Adrenal gland (tissue), 12 donors: ENCODE data around the gene TMEM63A. TPM values are rescaled to one million over a fixed set of nuclear protein-coding genes. Genes with fewer than 3 reads are reported as not detected.

Experiments
- DNase-seq, 7 donors: peaks; one replicate each; pipeline ENCODE4 v3.0.0-alpha.2; 2019 to 2020
- H3K27ac ChIP-seq, 5 donors: fragments of 200-600 bp; sonication (generic) in 4 of 5; 1 replicate in 3 of 5; 2 replicates in 2 of 5; pipeline versions ENCODE4 v1.5.1 to v1.8.0; 2016 to 2020; ENCODE audit warnings: mild to moderate bottlenecking in 1 of 5
- H3K27me3 ChIP-seq: fragments of 200-600 bp; 2 replicates; pipeline ENCODE4 v1.8.0; 2021
- H3K36me3 ChIP-seq, 2 donors: fragments of 200-600 bp; replicated peaks in 1 of 2; 1 replicate in 1 of 2; 2 replicates in 1 of 2; pipeline versions ENCODE4 v1.5.1 to v1.8.0; 2018 to 2022
- H3K4me1 ChIP-seq, 2 donors: fragments of 200-600 bp; replicated peaks in 1 of 2; 1 replicate in 1 of 2; 2 replicates in 1 of 2; pipeline versions ENCODE4 v1.5.1 to v1.8.0; 2018 to 2021
- H3K4me3 ChIP-seq, 4 donors: fragments of 200-600 bp; sonication (generic) in 3 of 4; one replicate each; pipeline ENCODE4 v1.5.1; 2016 to 2018
- H3K9me3 ChIP-seq, 3 donors: fragments of 200-600 bp; sonication (generic) in 1 of 3; replicated peaks in 1 of 3; 1 replicate in 2 of 3; 2 replicates in 1 of 3; pipeline versions ENCODE4 v1.5.1 to v1.8.0; 2016 to 2021
- CTCF ChIP-seq, 6 experiments: fragments of 450-650 bp in 4 of 6; fragments of 200-600 bp in 2 of 6; sonication (generic) in 1 of 6; IDR thresholded peaks; 1 replicate in 5 of 6; 2 replicates in 1 of 6; pipeline versions ENCODE4 v1.5.1 to v1.8.0; 2016 to 2021; ENCODE audit warnings: antibody characterized with exemption in 6 of 6, mild to moderate bottlenecking in 2 of 6, moderate library complexity in 1 of 6
- POLR2A ChIP-seq, 2 donors: fragments of 450-650 bp; IDR thresholded peaks; one replicate each; pipeline ENCODE4 v1.6.1; 2017; ENCODE audit warnings: antibody characterized with exemption in 2 of 2, mild to moderate bottlenecking in 2 of 2, moderate library complexity in 1 of 2
- WGBS, 4 donors: extraction: QIAGEN DNeasy Blood & Tissue Kit in 2 of 4; methylation state at CpG; one replicate each; pipeline versions ENCODE4 v1.1.5 to v1.1.7; 2013 to 2017; 5-methylcytosine and 5-hydroxymethylcytosine counted together
- intact Hi-C, 2 donors: fragments of 100-400 bp; cut with DNase I; formaldehyde crosslinking; loops; one replicate each; pipeline versions ENCODE4 v1.14.1 to v1.15.0; 2022 to 2023
- polyA plus RNA-seq, 3 donors: library from polyadenylated mRNA; stranded (reverse); fragments of 200-250 nt in 2 of 3; fragments of 350-450 nt in 1 of 3; fragmentation: Illumina TruSeq in 1 of 3; extraction: RNeasy Lipid Tissue Mini Kit (QIAGEN cat#74804) in 1 of 3; gene quantifications; one replicate each; pipeline ENCODE4 v1.2.3, GENCODE V29; 2013 to 2014
- total RNA-seq, 9 donors: library from RNA; depleted of rRNA in 4 of 9; stranded (reverse); fragments of >200 nt in 4 of 9; fragments of 120-200 nt in 1 of 9; fragmentation: NEBNext Ultra II Directional in 1 of 9; extraction: Animal tissue kit (Norgen Biotek cat#: 25700) in 1 of 9; gene quantifications; one replicate each; pipeline versions ENCODE4 v1.1.0 to v1.2.4, GENCODE V29; 2013 to 2023
- donor health status: healthy with polysubstance abuse.
- donor health status: Bipolar disorder and iron deficiency.
- donor health status: DM: yes; HTN: yes; CAD: no.
- donor health status: DM: no; HTN: no; CAD: no.
- donor health status: DM: no; HTN: no; CAD: no.
- donor health status: DM: yes; HTN: yes; CAD: no.

Gene TMEM63A
- total and polyA plus RNA-seq, 12 donors: 13.9 to 96.9 (median 52.3) TPM

- Histone ChIP-seq H3K4me1 (peaks cover 10 to 13% of the 10 kb centered on the region in 2 donors), H3K27me3 (no peaks in the 10 kb centered on the region), H3K27ac (no peak overlapping the region), H3K4me3 (no peak overlapping the region), H3K36me3 (peaks cover 0 to 7% of the 10 kb centered on the region in 2 donors), H3K9me3 (no peaks in the 10 kb centered on the region)
- 83 to 89% (median 87%) methylated on average over 3 to 6 of the region's 6 CpGs for WGBS, 4 donors
- no peak for TF ChIP-seq POLR2A (IDR thresholded peaks at IDR 0.05)
- no peak for TF ChIP-seq CTCF (IDR thresholded peaks at IDR 0.05)
- intact Hi-C loops: loop anchor here (5.0 to 10.0 kb wide), 3 partner anchors 70 to 437 kb away; partner anchors contain the start of gene SRP9 (in 1 of the 2)
- no peak for DNase-seq
Observed at GRCh38 chr1:225914391-225914790, 32.2 kb upstream of the TMEM63A start.

- Histone ChIP-seq H3K27ac (no peak overlapping the region), H3K4me1 (peaks cover 10 to 12% of the 10 kb centered on the region in 2 donors), H3K4me3 (peak overlapping the region in 2 of 4 donors; percentile 13 to 39), H3K27me3 (no peaks in the 10 kb centered on the region), H3K9me3 (no peaks in the 10 kb centered on the region), H3K36me3 (no peaks in the 10 kb centered on the region)
- DNase-seq: peak; percentile 53 to 78 (median 69)
- TF ChIP-seq POLR2A (IDR thresholded peaks at IDR 0.05) (no peak), CTCF (IDR thresholded peaks at IDR 0.05) (peak; percentile 73 to 96 (median 88))
- intact Hi-C loops: loop anchor here (2.0 to 10.0 kb wide), 4 partner anchors 67 to 437 kb away; partner anchors contain the start of gene SRP9 (in 1 of the 2)
- WGBS, 4 donors: 28 to 32% (median 30%) methylated on average over 42 to 53 of the region's 53 CpGs
Observed at GRCh38 chr1:225911191-225912130, 29.3 kb upstream of the TMEM63A start.

GRCh38 chr1:225909477-225909876 is 27.3 kb upstream of the TMEM63A start:
- H3K4me1 ChIP-seq: peaks cover 10 to 12% of the 10 kb centered on the region in 2 donors
- no peaks in the 10 kb centered on the region for H3K9me3 ChIP-seq
- H3K4me3 ChIP-seq: no peak overlapping the region
- H3K27ac ChIP-seq: no peak overlapping the region
- H3K27me3 ChIP-seq: no peaks in the 10 kb centered on the region
- intact Hi-C loops: loop anchor here in 1 of 2 donors (5.0 kb wide), 1 partner anchor 132 kb away; the partner anchor contains the start of gene SRP9
- TF ChIP-seq POLR2A (IDR thresholded peaks at IDR 0.05): no peak
- no peak for TF ChIP-seq CTCF (IDR thresholded peaks at IDR 0.05)
- DNase-seq: no peak
- WGBS, 4 donors: 89 to 100% (median 98%) methylated on average over 1 of the region's 1 CpG
- no peaks in the 10 kb centered on the region for H3K36me3 ChIP-seq

GRCh38 chr1:225908773-225909172 is 26.6 kb upstream of the TMEM63A start:
- intact Hi-C loops: loop anchor here in 1 of 2 donors (5.0 kb wide), 1 partner anchor 131 kb away; the partner anchor contains the start of gene SRP9
- Histone ChIP-seq H3K9me3 (no peaks in the 10 kb centered on the region), H3K27me3 (no peaks in the 10 kb centered on the region), H3K36me3 (no peaks in the 10 kb centered on the region), H3K4me1 (peaks cover 10 to 12% of the 10 kb centered on the region in 2 donors), H3K27ac (no peak overlapping the region), H3K4me3 (no peak overlapping the region)
- 81 to 91% (median 85%) methylated on average over 2 of the region's 2 CpGs for WGBS, 4 donors
- TF ChIP-seq POLR2A (IDR thresholded peaks at IDR 0.05): no peak
- no peak for TF ChIP-seq CTCF (IDR thresholded peaks at IDR 0.05)
- no peak for DNase-seq
